HFFc6 (cell line): ENCODE data around the gene ZNF33A. TPM values are rescaled to one million over a fixed set of nuclear protein-coding genes. Genes with fewer than 3 reads are reported as not detected.
"Not testable (repeated sequence)": the region's sequence is repeated elsewhere in the genome, so short reads cannot be mapped to it uniquely, and the experiment has no call there.

ENCODE experiments used
- DNase-seq: peaks from one replicate; pipeline ENCODE4 v3.0.0-alpha.2; 2018
- H3K27ac Mint-ChIP-seq: 2 replicates; pipeline ENCODE4 v1.8.0; 2020; ENCODE audit warnings: mild to moderate bottlenecking, mixed read lengths
- H3K27me3 Mint-ChIP-seq: 2 replicates; pipeline ENCODE4 v1.8.0; 2021; ENCODE audit warnings: mild to moderate bottlenecking, moderate library complexity, mixed read lengths; ENCODE audit not compliant: insufficient read depth
- H3K36me3 Mint-ChIP-seq: 2 replicates; pipeline ENCODE4 v1.8.0; 2021; ENCODE audit warnings: low read depth, mixed read lengths
- H3K4me1 Mint-ChIP-seq: 2 replicates; pipeline ENCODE4 v1.8.0; 2020; ENCODE audit warnings: low read depth, mixed read lengths
- H3K4me3 Mint-ChIP-seq: 2 replicates; pipeline ENCODE4 v1.8.0; 2020; ENCODE audit warnings: mild to moderate bottlenecking, moderate library complexity, mixed read lengths
- H3K9me3 Mint-ChIP-seq: 2 replicates; pipeline ENCODE4 v1.8.0; 2020; ENCODE audit warnings: mild to moderate bottlenecking, mixed read lengths
- CTCF ChIP-seq: fragments of 200-600 bp; sonication (generic); IDR thresholded peaks from 2 replicates; pipeline ENCODE4 v1.5.0; 2021; ENCODE audit warnings: antibody characterized with exemption, mild to moderate bottlenecking
- total RNA-seq, 6 experiments: library from RNA; stranded (reverse); fragmentation: NEBNext Ultra II Directional; extraction: Animal tissue kit (Norgen Biotek cat#: 25700); gene quantifications; 2 replicates in 1 of 6; 3 replicates in 5 of 6; pipeline ENCODE4 v1.2.3, GENCODE V29; 2021

The ZNF33A gene
- total RNA-seq, 6 experiments from 2014 or later = 9.5 to 12.7 (median 10.2) TPM

GRCh38 chr10:38047666-38048065 is 37.2 kb downstream of the ZNF33A start:
- no peaks in the 10 kb centered on the region for H3K27me3 Mint-ChIP-seq
- H3K4me3 Mint-ChIP-seq = no peak overlapping the region
- H3K27ac Mint-ChIP-seq = no peak overlapping the region
- DNase-seq = peak; percentile 0
- peaks cover 6% of the 10 kb centered on the region; the same call in 1 of the 2 replicates for H3K4me1 Mint-ChIP-seq
- no peaks in the 10 kb centered on the region for H3K9me3 Mint-ChIP-seq
- H3K36me3 Mint-ChIP-seq = peaks cover 32% of the 10 kb centered on the region
- no peak for TF ChIP-seq CTCF

DNA sequence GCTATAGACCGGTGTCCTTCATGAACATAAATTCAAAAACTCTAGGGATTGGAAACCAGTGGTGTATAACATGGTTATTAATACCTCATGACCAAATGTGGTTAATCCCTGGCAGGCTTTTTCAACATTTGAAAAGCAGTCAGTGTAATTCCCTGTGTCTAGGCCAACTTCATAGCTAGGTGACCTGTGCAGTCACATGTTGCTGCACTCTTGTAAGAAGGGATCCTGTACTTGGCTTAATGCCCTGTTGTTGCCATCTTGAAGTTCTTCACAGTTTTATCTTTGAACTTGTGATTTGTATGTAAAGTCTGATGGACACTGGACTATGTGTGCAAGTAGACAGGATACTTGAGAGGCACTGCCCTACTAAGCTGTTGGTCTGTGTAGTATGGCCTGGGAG is 39.7 kb downstream of the ZNF33A start:
- H3K27ac Mint-ChIP-seq = no peak overlapping the region
- H3K4me1 Mint-ChIP-seq = peaks cover 23% of the 10 kb centered on the region
- TF ChIP-seq CTCF = no peak
- H3K9me3 Mint-ChIP-seq = peaks cover 23% of the 10 kb centered on the region
- H3K36me3 Mint-ChIP-seq = peaks cover 44% of the 10 kb centered on the region
- no peaks in the 10 kb centered on the region for H3K27me3 Mint-ChIP-seq
- no peak overlapping the region for H3K4me3 Mint-ChIP-seq
- no peak for DNase-seq

- Mint-ChIP-seq H3K27me3 (no peaks in the 10 kb centered on the region), H3K4me3 (no peak overlapping the region), H3K4me1 (peaks cover 17% of the 10 kb centered on the region), H3K27ac (peak overlapping the region; percentile 66), H3K36me3 (peaks cover 58% of the 10 kb centered on the region), H3K9me3 (peaks cover 47% of the 10 kb centered on the region)
- TF ChIP-seq CTCF = no peak
- DNase-seq = peak; percentile 79
These were observed 43.9 kb downstream of the ZNF33A start for GRCh38 chr10:38054361-38054797.

DNA sequence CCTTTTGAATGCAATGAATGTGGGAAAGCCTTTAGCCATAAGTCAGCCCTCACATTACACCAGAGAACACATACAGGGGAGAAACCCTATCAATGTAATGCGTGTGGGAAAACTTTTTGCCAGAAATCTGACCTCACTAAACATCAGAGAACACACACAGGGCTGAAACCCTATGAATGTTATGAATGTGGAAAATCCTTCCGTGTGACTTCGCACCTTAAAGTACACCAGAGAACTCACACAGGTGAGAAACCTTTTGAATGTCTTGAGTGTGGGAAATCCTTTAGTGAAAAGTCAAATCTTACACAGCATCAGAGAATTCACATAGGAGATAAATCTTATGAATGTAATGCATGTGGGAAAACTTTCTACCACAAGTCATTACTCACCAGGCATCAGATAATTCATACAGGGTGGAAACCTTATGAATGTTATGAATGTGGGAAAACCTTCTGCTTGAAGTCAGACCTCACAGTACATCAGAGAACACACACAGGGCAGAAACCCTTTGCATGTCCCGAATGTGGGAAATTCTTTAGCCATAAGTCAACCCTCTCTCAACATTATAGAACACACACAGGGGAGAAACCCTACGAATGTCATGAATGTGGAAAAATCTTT is 44.9 kb downstream of the ZNF33A start:
- H3K4me3 Mint-ChIP-seq, H3K27me3 Mint-ChIP-seq, DNase-seq, H3K27ac Mint-ChIP-seq: not testable (repeated sequence)
- peaks cover 60% of the 10 kb centered on the region for H3K36me3 Mint-ChIP-seq
- peaks cover 17% of the 10 kb centered on the region for H3K4me1 Mint-ChIP-seq
- peaks cover 47% of the 10 kb centered on the region for H3K9me3 Mint-ChIP-seq

- H3K36me3 Mint-ChIP-seq, H3K9me3 Mint-ChIP-seq, H3K27me3 Mint-ChIP-seq: not testable (repeated sequence)
- DNase-seq = peak; percentile 77
- peaks cover 14% of the 10 kb centered on the region for H3K4me1 Mint-ChIP-seq
- H3K27ac Mint-ChIP-seq = peak overlapping the region; percentile 79
- peak overlapping the region; percentile 65 for H3K4me3 Mint-ChIP-seq
These were observed 59.2 kb downstream of the ZNF33A start for GRCh38 chr10:38069663-38070062.

GRCh38 chr10:38070501-38070900 is 60.0 kb downstream of the ZNF33A start:
- H3K27me3 Mint-ChIP-seq = peaks cover 2% of the 10 kb centered on the region
- H3K9me3 Mint-ChIP-seq = no peaks in the 10 kb centered on the region
- DNase-seq = no peak
- H3K4me1 Mint-ChIP-seq = peaks cover 14% of the 10 kb centered on the region
- no peak overlapping the region for H3K4me3 Mint-ChIP-seq
- TF ChIP-seq CTCF = no peak
- H3K36me3 Mint-ChIP-seq = no peaks in the 10 kb centered on the region
- H3K27ac Mint-ChIP-seq = no peak overlapping the region
